ENCODE measurements around the gene UNC119. TPM values are rescaled to one million over a fixed set of nuclear protein-coding genes. Genes with fewer than 3 reads are reported as not detected.

UNC119 gene
- total RNA-seq, 1 experiment from 2014 or later, result 39.7 TPM

GRCh38 chr17:28573040-28573380 is 20.6 kb upstream of the UNC119 start:
- DNase-seq (ENCODE audit: low spot score), result no peak

DNA sequence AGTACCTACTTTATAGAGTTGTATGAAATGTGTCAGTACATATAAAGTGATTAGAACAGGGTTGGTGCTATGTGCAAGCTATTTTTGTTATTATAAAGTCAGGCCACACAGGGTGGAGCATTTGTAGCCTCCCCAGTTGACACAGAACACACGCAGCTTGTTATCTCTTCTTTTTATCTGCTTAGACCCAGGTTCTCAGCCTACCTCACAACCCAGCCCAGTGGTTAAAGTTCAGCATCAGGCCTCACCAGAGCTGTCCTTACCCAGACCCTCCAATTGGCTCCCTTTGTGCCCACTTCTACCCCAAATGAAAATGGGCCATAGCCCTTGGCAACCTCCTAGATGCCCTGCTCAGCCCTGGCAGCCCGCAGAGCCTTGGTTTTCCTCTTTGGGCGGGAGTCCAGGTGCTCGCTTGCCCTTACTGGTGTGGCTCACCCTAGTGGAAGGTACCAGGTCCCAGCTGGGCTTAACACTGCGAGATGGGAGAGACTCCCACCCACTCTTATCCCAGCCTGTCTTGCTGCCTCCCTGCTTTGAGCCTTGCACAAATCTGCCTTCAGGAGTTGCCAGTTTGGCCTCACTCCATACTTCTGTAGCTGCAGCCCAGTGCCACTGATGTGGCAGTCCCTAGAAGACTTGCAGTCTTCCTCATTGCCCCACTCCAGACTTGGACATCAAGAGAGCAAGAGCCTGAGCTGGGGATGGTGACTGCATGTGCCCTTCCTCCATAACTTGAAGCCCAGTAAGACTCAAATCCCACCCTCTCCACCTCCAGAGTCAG is 20.0 kb upstream of the UNC119 start:
- DNase-seq (ENCODE audit: low spot score), result no peak

GRCh38 chr17:28571361-28572122 is 19.1 kb upstream of the UNC119 start, which contains the start of gene PIGS:
Gene PIGS, minus strand, starts transcription at chr17:28571524. Its CDS starts 28 bp downstream, at chr17:28571496.
- peak; percentile 90 for DNase-seq (ENCODE audit: low spot score)

- DNase-seq (ENCODE audit: low spot score), result no peak
These were observed 18.4 kb upstream of the UNC119 start for GRCh38 chr17:28570716-28571360.

- DNase-seq (ENCODE audit: low spot score), result no peak
These were observed 17.0 kb upstream of the UNC119 start for GRCh38 chr17:28569446-28569845.

- no peak for DNase-seq (ENCODE audit: low spot score)
These were observed 15.2 kb upstream of the UNC119 start for GRCh38 chr17:28567604-28568003.

DNA sequence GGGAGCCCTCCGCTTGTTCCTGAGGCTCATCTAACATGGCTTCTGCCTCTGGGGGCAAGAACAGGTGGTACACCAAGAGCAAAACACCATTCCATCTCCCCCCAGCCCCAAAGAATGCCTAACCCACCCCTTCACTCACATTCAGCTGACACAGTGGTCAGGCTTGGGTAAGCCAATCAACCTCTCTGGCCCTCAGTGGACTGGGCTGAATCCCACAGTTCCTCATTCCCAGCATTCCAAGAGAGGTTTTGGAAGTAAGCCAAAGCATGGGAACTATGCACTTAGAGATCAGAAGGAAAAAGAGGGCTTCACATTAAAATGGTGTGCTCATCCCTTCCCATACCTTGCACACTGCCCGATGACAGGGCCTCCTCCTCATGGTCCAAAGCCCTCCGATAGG is 11.1 kb upstream of the UNC119 start:
- DNase-seq (ENCODE audit: low spot score), result no peak

DNA sequence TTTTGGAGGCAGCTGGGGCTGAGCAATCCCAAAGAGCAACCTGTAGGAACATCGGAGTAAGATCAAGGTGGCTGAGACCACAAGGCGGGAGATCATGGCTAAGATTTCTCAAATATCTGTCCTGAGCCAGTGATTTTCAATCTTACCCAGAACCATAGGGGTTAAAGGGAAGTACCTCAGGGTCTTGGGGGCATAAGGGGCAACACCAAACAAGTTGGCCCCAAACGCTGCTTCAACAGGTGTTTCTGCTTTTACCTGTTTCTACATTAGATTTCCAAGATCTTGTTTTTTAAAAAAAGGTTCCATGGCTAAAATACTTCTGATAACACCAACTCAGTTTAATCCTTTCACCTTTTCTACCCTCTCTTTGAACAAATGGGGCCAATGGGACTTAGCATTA is 2.6 kb upstream of the UNC119 start:
- DNase-seq (ENCODE audit: low spot score), result no peak

- no peak for DNase-seq (ENCODE audit: low spot score)
These were observed 2.1 kb upstream of the UNC119 start for GRCh38 chr17:28554565-28554964.

DNA sequence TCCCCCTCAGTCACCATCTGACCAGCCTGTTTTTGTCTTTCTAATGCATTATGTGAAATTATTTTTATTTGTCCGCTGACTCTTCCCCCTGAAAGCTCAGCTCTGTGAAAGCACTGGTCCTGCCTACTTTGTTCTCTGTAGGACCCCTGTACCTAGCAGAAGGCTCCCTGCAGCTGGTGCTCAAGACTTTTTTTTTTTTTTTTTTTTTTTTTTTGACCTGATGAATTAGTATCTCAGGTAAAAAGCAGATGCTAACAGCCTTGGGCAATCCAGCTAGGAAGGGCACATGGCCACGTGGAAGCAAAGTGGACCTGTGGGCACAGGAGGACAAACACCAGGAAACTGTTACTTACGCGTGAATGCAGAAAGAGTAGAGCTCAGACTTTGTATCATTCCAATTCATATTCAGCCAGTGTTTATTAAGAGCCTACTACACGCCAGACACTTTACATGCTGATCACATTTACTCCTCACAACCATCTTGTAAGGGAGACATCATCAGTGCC is 629 bp upstream of the UNC119 start:
- DNase-seq (ENCODE audit: low spot score), result no peak

DNA sequence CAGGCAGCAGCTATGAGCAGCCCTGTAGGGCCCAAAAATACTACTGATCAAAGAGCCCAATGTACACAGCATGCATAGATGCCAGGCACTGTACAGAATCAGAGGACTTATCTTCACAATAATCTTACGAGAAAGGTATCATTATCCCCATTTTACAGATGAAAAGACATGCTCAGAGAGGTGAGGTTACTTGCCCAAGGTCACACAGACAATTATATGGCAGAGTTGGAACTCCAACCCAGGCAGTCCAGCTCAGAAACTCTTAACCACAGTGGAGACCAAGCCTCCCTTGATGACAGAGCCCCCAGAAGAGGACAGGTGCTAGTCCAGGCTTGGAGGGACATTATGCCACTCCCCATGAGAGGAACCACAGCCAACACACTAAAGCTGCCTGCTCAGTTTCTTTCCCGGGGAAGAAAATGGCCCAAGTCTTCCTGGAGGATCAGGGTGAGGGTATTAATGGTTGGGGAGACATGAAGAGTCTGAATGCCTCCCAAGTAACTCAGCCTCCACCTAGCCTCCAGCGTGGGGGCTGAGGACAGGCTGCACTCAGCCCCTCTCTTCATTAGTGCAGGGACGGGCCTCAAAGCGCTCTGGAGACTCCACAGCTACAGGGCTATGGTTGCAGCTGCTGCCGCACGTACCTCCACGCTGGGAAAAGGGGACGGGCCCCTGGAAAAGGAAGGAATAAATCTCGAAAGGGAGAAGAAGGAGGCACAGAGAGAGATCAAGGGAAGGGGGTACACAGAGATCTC is 826 bp downstream of the UNC119 start:
- no peak for DNase-seq (ENCODE audit: low spot score)

GRCh38 chr17:28550858-28551257 is 1.6 kb downstream of the UNC119 start:
- no peak for DNase-seq (ENCODE audit: low spot score)

GRCh38 chr17:28549236-28550132 is 2.9 kb downstream of the UNC119 start:
- no peak for DNase-seq (ENCODE audit: low spot score)

DNA sequence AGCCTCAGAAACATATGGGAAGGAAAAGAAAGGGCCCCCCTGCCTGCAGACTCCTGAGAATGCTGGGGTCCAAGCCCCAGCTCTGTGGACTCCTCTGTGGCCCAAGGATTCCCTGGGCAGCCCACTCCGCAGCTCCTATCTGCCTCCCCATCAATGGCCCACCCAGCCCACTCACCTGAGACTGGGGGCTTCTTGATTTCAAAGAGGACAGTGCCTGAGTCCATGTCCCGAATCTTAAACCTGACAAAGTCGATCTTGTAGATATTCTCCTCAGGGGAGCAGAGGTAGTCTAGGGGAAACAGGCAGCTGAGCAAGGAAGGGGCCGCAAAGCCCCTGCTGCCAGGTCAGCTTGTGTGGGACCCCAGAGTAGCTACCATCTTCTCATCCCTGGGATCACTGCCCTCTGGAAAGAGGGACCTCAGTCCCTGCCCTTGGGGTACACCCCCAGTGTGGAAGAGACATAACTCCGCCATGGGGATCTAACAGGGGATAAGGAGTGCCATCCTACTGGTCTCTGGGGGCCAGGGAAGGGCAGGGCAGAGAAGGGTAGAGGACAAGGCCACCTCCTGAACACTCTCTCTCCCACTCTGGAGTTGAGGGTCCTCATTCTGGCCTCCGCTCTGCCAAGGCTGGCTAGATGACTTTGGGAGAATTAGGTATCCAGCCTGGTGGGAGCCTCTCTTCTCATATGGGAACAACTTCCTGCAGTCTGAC is 3.9 kb downstream of the UNC119 start:
- no peak for DNase-seq (ENCODE audit: low spot score)

DNA sequence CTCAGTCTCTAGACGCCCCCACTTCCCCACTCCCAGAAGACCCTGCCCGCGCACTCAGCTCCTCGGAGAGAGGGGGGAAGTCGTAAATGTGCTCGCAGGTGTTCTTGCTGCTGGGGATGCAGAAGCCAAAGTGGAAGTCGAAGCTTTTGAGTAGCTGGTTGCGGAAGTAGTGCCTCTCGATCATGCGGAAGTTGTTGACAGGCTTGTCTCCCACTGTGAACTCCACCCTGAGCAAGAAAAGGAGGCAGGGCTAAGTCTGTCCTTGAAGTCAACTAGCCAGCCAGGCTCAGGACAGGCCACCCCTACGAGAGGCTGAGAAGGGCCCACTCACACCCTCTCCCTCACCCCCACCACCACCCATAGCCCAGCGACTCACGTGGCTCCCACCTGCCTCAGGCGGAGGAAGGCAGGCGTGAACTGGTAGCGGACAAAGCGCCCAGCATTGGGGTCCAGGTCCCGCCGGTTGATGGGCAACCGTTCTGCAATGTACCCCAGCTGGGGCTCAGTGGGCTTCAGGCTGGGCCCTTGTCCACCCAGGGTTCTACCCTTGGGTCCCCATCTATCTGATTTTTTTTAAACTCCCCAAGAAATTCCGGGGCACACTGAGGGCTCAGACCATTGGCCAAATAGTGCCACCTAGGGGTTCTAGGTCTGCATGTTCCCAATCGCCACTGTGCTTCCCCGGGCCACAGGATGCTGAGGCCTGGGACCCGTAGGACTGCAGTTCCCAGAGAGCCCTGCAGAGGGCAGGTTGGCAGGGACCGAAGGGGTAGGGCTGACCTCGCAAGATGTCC is 4.6 kb downstream of the UNC119 start:
- peak; percentile 78 for DNase-seq (ENCODE audit: low spot score)

DNA sequence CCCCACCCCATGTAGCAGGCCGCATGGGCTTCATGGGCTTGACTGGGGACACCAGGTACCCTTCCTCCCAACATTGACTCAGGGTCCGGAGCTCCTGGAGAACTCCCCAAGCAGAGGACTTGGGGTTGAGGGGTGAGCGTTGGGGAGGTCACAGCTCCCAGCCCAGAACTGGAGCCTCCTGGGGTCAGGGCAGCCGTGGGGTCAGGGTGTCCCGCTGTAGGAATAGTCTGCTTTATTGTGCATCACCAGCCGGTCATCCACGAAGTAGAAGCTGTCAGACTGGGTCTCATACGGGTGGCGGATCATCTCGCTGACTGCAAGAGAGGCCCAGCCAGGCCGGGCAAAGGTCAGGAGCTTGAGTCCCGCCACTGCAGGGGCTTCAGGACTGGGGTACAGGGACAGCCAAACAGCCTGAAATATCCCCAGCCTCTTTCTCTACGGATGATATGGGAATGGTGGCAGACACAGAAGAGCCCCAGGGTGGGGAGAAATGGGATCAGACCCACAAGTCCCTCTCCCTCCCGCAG is 5.3 kb downstream of the UNC119 start:
- DNase-seq (ENCODE audit: low spot score), result no peak

GRCh38 chr17:28545787-28546415 is 6.5 kb downstream of the UNC119 start:
- no peak for DNase-seq (ENCODE audit: low spot score)

DNA sequence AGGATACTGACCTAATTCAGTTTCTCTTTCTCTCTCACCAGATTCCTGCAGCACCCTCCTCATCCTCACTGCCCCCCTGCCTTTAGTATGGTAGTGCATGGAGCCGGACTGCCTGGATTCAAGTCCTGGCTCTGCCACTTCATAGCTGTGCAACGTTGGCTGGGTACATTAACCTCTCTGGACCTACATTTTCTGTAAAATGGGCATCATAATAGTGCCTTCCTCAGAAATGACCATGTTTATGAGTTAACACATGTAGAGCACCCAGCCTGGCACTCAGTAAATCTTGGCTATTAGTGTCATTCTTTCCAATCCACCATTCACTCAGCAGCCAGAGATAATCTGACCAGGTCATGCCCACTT is 7.3 kb downstream of the UNC119 start:
- DNase-seq (ENCODE audit: low spot score), result no peak

All from H4 (cell line).